T-cell (primary cell): ENCODE data around the gene PRADC1. TPM values are rescaled to one million over a fixed set of nuclear protein-coding genes. Genes with fewer than 3 reads are reported as not detected.

Experiments used
- ATAC-seq, 4 experiments: fragments of 200-7000 bp in 3 of 4; fragments of 150-1000 bp in 1 of 4; cut with Tn5 transposase; replicated peaks in 1 of 4; 1 replicate in 3 of 4; 2 replicates in 1 of 4; pipeline ENCODE4 v1.10.0; 2021; ENCODE audit warnings: moderate library complexity in 3 of 4, mild to moderate bottlenecking in 2 of 4, moderate number of reproducible peaks in 1 of 4
- CTCF ChIA-PET, 2 donors: fragments of 300-600 bp; sonication (Branson Sonifier 250); formaldehyde crosslinking; loops; one replicate each; lab custom pipeline; 2022; ENCODE audit warnings: antibody characterized with exemption in 2 of 2; lab: Charles Lee
- POLR2A ChIA-PET, 2 donors: fragments of 300-600 bp; sonication (Branson Sonifier 250); formaldehyde crosslinking; loops; one replicate each; lab custom pipeline; 2022; ENCODE audit warnings: antibody characterized with exemption in 2 of 2; lab: Charles Lee
- DNase-seq, 35 experiments: peaks; one replicate each; pipeline versions ENCODE4 v3.0.0 to v3.0.0-alpha.2; 2013 to 2023
- H3K27ac ChIP-seq: one replicate; pipeline ENCODE4 v1.5.1; 2013; ENCODE audit warnings: low read length
- H3K27me3 ChIP-seq, 2 experiments: replicated peaks in 1 of 2; 1 replicate in 1 of 2; 2 replicates in 1 of 2; pipeline versions ENCODE4 v1.6.1 to v1.7.0; 2013; ENCODE audit warnings: low read length in 1 of 2, mixed read lengths in 1 of 2; ENCODE audit not compliant: control insufficient read depth in 2 of 2, insufficient read depth in 2 of 2; ENCODE audit errors: extremely low read depth in 1 of 2
- H3K36me3 ChIP-seq, 2 donors: 1 replicate in 1 of 2; 2 replicates in 1 of 2; pipeline versions ENCODE4 v1.6.1 to v1.7.0; 2013; ENCODE audit warnings: low read length in 1 of 2; ENCODE audit not compliant: control insufficient read depth in 2 of 2, insufficient read depth in 1 of 2; ENCODE audit errors: extremely low read depth in 1 of 2
- H3K4me1 ChIP-seq, 2 experiments: 1 replicate in 1 of 2; 2 replicates in 1 of 2; pipeline versions ENCODE4 v1.6.1 to v1.7.0; 2013; ENCODE audit warnings: low read length in 2 of 2, mixed read lengths in 1 of 2; ENCODE audit not compliant: insufficient read depth in 2 of 2, control insufficient read depth in 1 of 2; ENCODE audit errors: extremely low read depth in 1 of 2
- H3K4me3 ChIP-seq, 2 donors: 1 replicate in 1 of 2; 2 replicates in 1 of 2; pipeline versions ENCODE4 v1.5.1 to v1.7.0; 2013; ENCODE audit warnings: mild to moderate bottlenecking in 2 of 2, low read length in 1 of 2, moderate library complexity in 1 of 2; ENCODE audit not compliant: control insufficient read depth in 1 of 2; ENCODE audit errors: extremely low read depth in 1 of 2
- H3K9me3 ChIP-seq: 2 replicates; pipeline ENCODE4 v1.7.0; 2013
- H3K27ac Mint-ChIP-seq, 2 donors: one replicate each; pipeline ENCODE4 v1.8.0; 2020 to 2021; ENCODE audit warnings: mild to moderate bottlenecking in 2 of 2, mixed read lengths in 2 of 2
- H3K27me3 Mint-ChIP-seq, 2 donors: one replicate each; pipeline ENCODE4 v1.8.0; 2021 to 2022; ENCODE audit warnings: mixed read lengths in 2 of 2
- H3K36me3 Mint-ChIP-seq: one replicate; pipeline ENCODE4 v1.8.0; 2021; ENCODE audit warnings: mixed read lengths
- H3K4me1 Mint-ChIP-seq, 3 donors: one replicate each; pipeline ENCODE4 v1.8.0; 2020 to 2022; ENCODE audit warnings: mixed read lengths in 3 of 3, mild to moderate bottlenecking in 1 of 3
- H3K4me3 Mint-ChIP-seq, 3 donors: one replicate each; pipeline ENCODE4 v1.8.0; 2020 to 2022; ENCODE audit warnings: mild to moderate bottlenecking in 3 of 3, mixed read lengths in 3 of 3, moderate library complexity in 3 of 3
- H3K9me3 Mint-ChIP-seq, 3 donors: one replicate each; pipeline ENCODE4 v1.8.0; 2020 to 2022; ENCODE audit warnings: mixed read lengths in 3 of 3
- WGBS: methylation state at CpG from one replicate; pipeline ENCODE4 v1.1.5; 2013; ENCODE audit warnings: missing lambda C conversion rate; ENCODE audit not compliant: insufficient coverage; 5-methylcytosine and 5-hydroxymethylcytosine counted together
- total RNA-seq, 35 experiments: library from RNA in 6 of 35; stranded (reverse) in 6 of 35; fragments of 120-200 nt in 1 of 35; gene quantifications; one replicate each; pipeline versions ENCODE4 v1.2.1 to v1.2.4 and lab custom pipeline; 2013 to 2026

PRADC1 gene
- total RNA-seq, 5 donors from 2014 or later (not counting 1 experiment from before 2014, with no cell fraction given) = 6.1 to 9.9 (median 6.4) TPM

- Mint-ChIP-seq H3K4me1 (no peaks in the 10 kb centered on the region), H3K36me3 (peaks cover 34% of the 10 kb centered on the region), H3K9me3 (no peaks in the 10 kb centered on the region), H3K4me3 (no peak overlapping the region), H3K27me3 (no peaks in the 10 kb centered on the region), H3K27ac (no peak overlapping the region)
- ChIA-PET POLR2A (no interaction called here), CTCF (no interaction called here)
- H3K27ac ChIP-seq = no peak overlapping the region
- WGBS = 80% methylated on average over 1 of the region's 4 CpGs
- DNase-seq (no peak), ATAC-seq (no peak)
- H3K36me3 ChIP-seq = peaks cover 19 to 50% of the 10 kb centered on the region in 2 donors
- H3K4me3 ChIP-seq = no peak overlapping the region
- H3K9me3 ChIP-seq = no peaks in the 10 kb centered on the region
- H3K4me1 ChIP-seq = no peaks in the 10 kb centered on the region
- no peaks in the 10 kb centered on the region for H3K27me3 ChIP-seq
Observed at GRCh38 chr2:73223821-73224220, 9.2 kb downstream of the PRADC1 start.

- H3K36me3 ChIP-seq = peaks cover 11 to 31% of the 10 kb centered on the region in 2 donors
- POLR2A ChIA-PET = interaction anchor here in 1 of 2 donors (1.5 kb wide), 1 partner anchor 15 kb away, joined by 4 read pairs; the partner anchor contains the start of gene PRADC1
- H3K4me1 ChIP-seq = peaks cover 3 to 12% of the 10 kb centered on the region in 2 experiments
Observed at GRCh38 chr2:73218298-73218697, 14.7 kb downstream of the PRADC1 start.

GRCh38 chr2:73217826-73218225, 15.2 kb downstream of the PRADC1 start:
- Histone ChIP-seq H3K27me3 (no peaks in the 10 kb centered on the region), H3K27ac (no peak overlapping the region), H3K9me3 (no peaks in the 10 kb centered on the region), H3K4me1 (peaks cover 3 to 17% of the 10 kb centered on the region in 2 experiments), H3K4me3 (no peak overlapping the region), H3K36me3 (peaks cover 11 to 26% of the 10 kb centered on the region in 2 donors)
- Mint-ChIP-seq H3K27me3 (no peaks in the 10 kb centered on the region), H3K36me3 (peaks cover 25% of the 10 kb centered on the region), H3K9me3 (no peaks in the 10 kb centered on the region), H3K27ac (no peak overlapping the region), H3K4me3 (no peak overlapping the region), H3K4me1 (peaks cover 32 to 35% (median 32%) of the 10 kb centered on the region in 3 donors)
- 100% methylated on average over 1 of the region's 2 CpGs for WGBS
- DNase-seq (no peak), ATAC-seq (no peak)
- POLR2A ChIA-PET = interaction anchor here in 1 of 2 donors (1.5 kb wide), 1 partner anchor 15 kb away, joined by 4 read pairs; the partner anchor contains the start of gene PRADC1
- CTCF ChIA-PET = interaction anchor here in 1 of 2 donors (1.4 kb wide), 1 partner anchor 15 kb away, joined by 7 read pairs; the partner anchor contains the start of gene PRADC1

More at GRCh38 chr2:73218298-73218697, 14.7 kb downstream of the PRADC1 start:
- no peak overlapping the region for H3K27ac Mint-ChIP-seq
- Histone ChIP-seq H3K27me3 (no peaks in the 10 kb centered on the region), H3K4me3 (no peak overlapping the region), H3K9me3 (no peaks in the 10 kb centered on the region), H3K27ac (no peak overlapping the region)
- CTCF ChIA-PET = interaction anchor here in 1 of 2 donors (1.4 kb wide), 1 partner anchor 15 kb away, joined by 7 read pairs; the partner anchor contains the start of gene PRADC1
- DNase-seq (no peak), ATAC-seq (no peak)
- no peaks in the 10 kb centered on the region for H3K9me3 Mint-ChIP-seq
- peaks cover 27 to 30% (median 28%) of the 10 kb centered on the region in 3 donors for H3K4me1 Mint-ChIP-seq
- H3K27me3 Mint-ChIP-seq = no peaks in the 10 kb centered on the region
- no peak overlapping the region for H3K4me3 Mint-ChIP-seq
- H3K36me3 Mint-ChIP-seq = peaks cover 27% of the 10 kb centered on the region

GRCh38 chr2:73217160-73217559, 15.9 kb downstream of the PRADC1 start:
- no peak overlapping the region for H3K4me3 ChIP-seq
- no peak overlapping the region for H3K4me3 Mint-ChIP-seq
- DNase-seq (no peak), ATAC-seq (no peak)
- peaks cover 8 to 21% of the 10 kb centered on the region in 2 donors for H3K36me3 ChIP-seq
- no peaks in the 10 kb centered on the region for H3K9me3 ChIP-seq
- H3K36me3 Mint-ChIP-seq = peaks cover 20% of the 10 kb centered on the region
- no peak overlapping the region for H3K27ac Mint-ChIP-seq
- H3K4me1 ChIP-seq = peaks cover 5 to 24% of the 10 kb centered on the region in 2 experiments
- CTCF ChIA-PET = interaction anchor here in 1 of 2 donors (1.4 kb wide), 1 partner anchor 16 kb away, joined by 7 read pairs; the partner anchor contains the start of gene PRADC1
- no peaks in the 10 kb centered on the region for H3K9me3 Mint-ChIP-seq
- no peaks in the 10 kb centered on the region for H3K27me3 ChIP-seq
- POLR2A ChIA-PET = no interaction called here
- no peaks in the 10 kb centered on the region for H3K27me3 Mint-ChIP-seq
- peaks cover 38 to 41% (median 38%) of the 10 kb centered on the region in 3 donors for H3K4me1 Mint-ChIP-seq
- H3K27ac ChIP-seq = no peak overlapping the region
- 100% methylated on average over 1 of the region's 5 CpGs for WGBS

GRCh38 chr2:73215254-73215653, 17.8 kb downstream of the PRADC1 start:
- ChIA-PET CTCF (interaction anchor here (0.6 to 1.2 kb wide), 5 partner anchors 15 to 905 kb away, joined by 3 to 5 read pairs (median 3); partner anchors contain the start of gene PRADC1 (in 1 of the 2)), POLR2A (interaction anchor here (0.8 to 1.0 kb wide), 2 partner anchors 18 to 21 kb away, joined by 3 to 7 read pairs; partner anchors contain the start of genes CCT7 (in 1 of the 2) and PRADC1 (in 1 of the 2))
- no peak for DNase-seq
- no peaks in the 10 kb centered on the region for H3K9me3 Mint-ChIP-seq
- H3K27me3 ChIP-seq = no peaks in the 10 kb centered on the region
- H3K27me3 Mint-ChIP-seq = no peaks in the 10 kb centered on the region
- H3K4me1 ChIP-seq = peaks cover 5 to 25% of the 10 kb centered on the region in 2 experiments
- no peak overlapping the region for H3K27ac ChIP-seq
- peak overlapping the region; percentile 79 to 93 (median 81) for H3K4me3 Mint-ChIP-seq
- peaks cover 3% of the 10 kb centered on the region for H3K36me3 Mint-ChIP-seq
- no peaks in the 10 kb centered on the region for H3K9me3 ChIP-seq
- WGBS = 80% methylated on average over 1 of the region's 4 CpGs
- peaks cover 38 to 41% (median 38%) of the 10 kb centered on the region in 3 donors for H3K4me1 Mint-ChIP-seq
- ATAC-seq = no peak
- H3K36me3 ChIP-seq = peaks cover 0 to 5% of the 10 kb centered on the region in 2 donors
- H3K27ac Mint-ChIP-seq = peak overlapping the region; percentile 91 to 92
- no peak overlapping the region for H3K4me3 ChIP-seq

- CTCF ChIA-PET = interaction anchor here (0.6 to 2.6 kb wide), 8 partner anchors 16 to 906 kb away, joined by 3 to 35 read pairs (median 4); partner anchors contain the start of gene PRADC1 (in 1 of the 2)
- POLR2A ChIA-PET = interaction anchor here (0.8 to 1.0 kb wide), 2 partner anchors 19 to 22 kb away, joined by 3 to 7 read pairs; partner anchors contain the start of genes CCT7 (in 1 of the 2) and PRADC1 (in 1 of the 2)
- peak within 1 kb of the TSS; percentile 79 to 93 (median 81) for H3K4me3 Mint-ChIP-seq
- peaks cover under 1 to 2% of the 10 kb centered on the region in 2 donors for H3K27me3 Mint-ChIP-seq
- ATAC-seq (peak; percentile 95 to 97 (median 96)), DNase-seq (peak; percentile 76 to 94 (median 88))
- Histone ChIP-seq H3K4me3 (peak within 1 kb of the TSS; percentile 75 to 80), H3K4me1 (peaks cover 5 to 25% of the 10 kb centered on the region in 2 experiments), H3K27ac (peak within 1 kb of the TSS; percentile 53), H3K36me3 (no peaks in the 10 kb centered on the region), H3K9me3 (no peaks in the 10 kb centered on the region), H3K27me3 (no peaks in the 10 kb centered on the region)
- H3K27ac Mint-ChIP-seq = peak within 1 kb of the TSS; percentile 93 to 94
- H3K36me3 Mint-ChIP-seq = no peaks in the 10 kb centered on the region
- no peaks in the 10 kb centered on the region for H3K9me3 Mint-ChIP-seq
- 0% methylated on average over 57 of the region's 64 CpGs for WGBS
- H3K4me1 Mint-ChIP-seq = peaks cover 38 to 41% (median 38%) of the 10 kb centered on the region in 3 donors
Observed at GRCh38 chr2:73214120-73215035, 18.7 kb downstream of the PRADC1 start, which contains the start of gene SMYD5. Gene SMYD5, plus strand, starts transcription at chr2:73214245. Its CDS starts 22 bp downstream, at chr2:73214267.
